ENCODE measurements around the gene CNKSR1. TPM values are rescaled to one million over a fixed set of nuclear protein-coding genes. Genes with fewer than 3 reads are reported as not detected.

The CNKSR1 gene
- total and polyA plus RNA-seq, 2 of the 8 experiments (the other 6 are each of a cell fraction or from before 2014, with no cell fraction given), result 13.9 to 14.5 TPM

GRCh38 chr1:26164036-26164860 lies 13.0 kb upstream of the CNKSR1 start:
- Histone ChIP-seq H2AK5ac (ENCODE audit: low read depth, low read length) (no peak overlapping the region), H3K14ac (ENCODE audit: insufficient read length) (no peak overlapping the region), H3K4me1 (replicated peaks in 1 of 4; ENCODE audit: control insufficient read depth in 3 of 4, insufficient read depth in 4 of 4, low read length in 3 of 4) (peaks cover 5 to 36% (median 15%) of the 10 kb centered on the region in 4 experiments), H3K9ac (replicated peaks in 1 of 4; ENCODE audit: extremely low read depth in 1 of 4, low read depth in 3 of 4, low read length in 3 of 4) (peak overlapping the region in 2 of 4 experiments; percentile 10 to 20; a peak in 2 of 7 replicates), H3K56ac (replicated peaks; ENCODE audit: insufficient read length, low read depth, low read length) (no peak overlapping the region), H3K4me2 (ENCODE audit: insufficient read depth in 1 of 2, low read depth in 2 of 2, low read length in 2 of 2) (peak overlapping the region; percentile 81 to 89), H3K4ac (replicated peaks; ENCODE audit: insufficient read length, low read depth, low read length) (no peak overlapping the region), H3K4me3 (ENCODE audit: extremely low read depth in 1 of 4, insufficient read depth in 2 of 4, low read depth in 3 of 4, low read length in 4 of 4) (peak overlapping the region; percentile 39 to 65 (median 46)), H2BK120ac (replicated peaks; ENCODE audit: low read depth, low read length) (no peak overlapping the region), H3K27me3 (replicated peaks in 1 of 4; ENCODE audit: control insufficient read depth in 3 of 4, extremely low read depth in 1 of 4, insufficient read depth in 3 of 4, low read length in 3 of 4) (peaks cover 31 to 57% (median 51%) of the 10 kb centered on the region in 4 experiments), H2BK20ac (ENCODE audit: low read length) (no peak overlapping the region), H3K23ac (ENCODE audit: insufficient read length) (no peak overlapping the region), H3K79me1 (ENCODE audit: low read depth, low read length) (no peaks in the 10 kb centered on the region), H2BK12ac (ENCODE audit: low read depth, low read length) (peak overlapping the region; percentile 87; the same call in 1 of the 2 replicates), H4K8ac (ENCODE audit: extremely low read depth, insufficient read depth, low read length) (peak overlapping the region; percentile 65), H2BK15ac (ENCODE audit: low read length) (no peak overlapping the region), H3K23me2 (ENCODE audit: low read depth, low read length) (peaks cover 8% of the 10 kb centered on the region; the same call in 1 of the 2 replicates), H4K20me1 (replicated peaks in 1 of 2; ENCODE audit: control insufficient read depth in 1 of 2, insufficient read depth in 2 of 2, low read length in 2 of 2) (peaks cover 3 to 5% of the 10 kb centered on the region in 2 experiments), H2AFZ (ENCODE audit: low read length) (peak overlapping the region; percentile 14; the same call in 1 of the 2 replicates), H2BK5ac (ENCODE audit: low read depth, low read length) (peak overlapping the region; percentile 24; the same call in 1 of the 2 replicates), H3K79me2 (ENCODE audit: control insufficient read depth in 1 of 2, insufficient read depth in 2 of 2, low read length in 2 of 2) (no peaks in the 10 kb centered on the region), H3K27ac (ENCODE audit: low read depth, low read length) (no peak overlapping the region), H4K91ac (replicated peaks; ENCODE audit: insufficient read length, low read length) (no peak overlapping the region), H3K9me3 (ENCODE audit: insufficient read depth in 2 of 2, low read depth in 1 of 2, low read length in 1 of 2) (no peaks in the 10 kb centered on the region), H3K18ac (ENCODE audit: extremely low read depth, low read length) (peak overlapping the region; percentile 78), H3K36me3 (ENCODE audit: control insufficient read depth in 2 of 4, insufficient read depth in 4 of 4, low read length in 3 of 4) (no peaks in the 10 kb centered on the region), H4K5ac (ENCODE audit: insufficient read length, low read depth, low read length) (no peak overlapping the region)
- ChIA-PET POLR2A (ENCODE audit: partially characterized antibody) (interaction anchor here (1.0 to 1.4 kb wide), 2 partner anchors 36 to 126 kb away, joined by 3 to 4 read pairs; no protein-coding TSS in a partner anchor), CTCF (ENCODE audit: partially characterized antibody) (interaction anchor here (0.7 to 4.0 kb wide), 13 partner anchors 8 to 134 kb away, joined by 3 to 18 read pairs (median 4); no protein-coding TSS in a partner anchor)
- DNase-seq (ENCODE audit: low read depth in 1 of 2, low spot score in 2 of 2), result peak in 1 of 2 experiments; percentile 85
- FAIRE-seq, result no peak
- WGBS, 2 experiments (ENCODE audit: extremely low coverage in 1 of 2, insufficient coverage in 1 of 2, insufficient read length in 1 of 2, insufficient replicate concordance in 2 of 2, low coverage in 1 of 2, low lambda C conversion rate in 2 of 2, missing lambda C conversion rate in 1 of 2), result 17% methylated on average over 30 of the region's 72 CpGs; no CpG with 5 or more reads in 1 of the 2 experiments
- no peak for TF ChIP-seq TAF7 (optimal IDR thresholded peaks at IDR 0.05; ENCODE audit: borderline replicate concordance, low read depth, low read length)
- no peak for TF ChIP-seq NANOG (IDR thresholded peaks at IDR 0.05; ENCODE audit: insufficient read depth, low read depth, low read length, poor library complexity, severe bottlenecking)
- no peak for TF ChIP-seq CHD1 (IDR thresholded peaks at IDR 0.05; ENCODE audit: low read depth, low read length)
- TF ChIP-seq TCF12 (IDR thresholded peaks at IDR 0.05; ENCODE audit: low read depth, low read length), result no peak
- TF ChIP-seq SP2 (IDR thresholded peaks at IDR 0.05; ENCODE audit: low read length), result no peak
- peak; percentile 42; the same call in 1 of the 2 replicates for TF ChIP-seq E2F6 (IDR thresholded peaks at IDR 0.05)
- TF ChIP-seq HDAC2 (IDR thresholded peaks at IDR 0.05; ENCODE audit: borderline replicate concordance in 1 of 2, low read depth in 2 of 2, low read length in 2 of 2), result peak in 1 of 2 experiments; percentile 31; a peak in 1 of 4 replicates
- TF ChIP-seq SRF (IDR thresholded peaks at IDR 0.05; ENCODE audit: low read depth, low read length), result no peak
- TF ChIP-seq KDM4A (IDR thresholded peaks at IDR 0.05; ENCODE audit: low read depth, low read length, severe bottlenecking), result peak; percentile 72
